ENCODE data around the gene P4HA2. TPM values are rescaled to one million over a fixed set of nuclear protein-coding genes. Genes with fewer than 3 reads are reported as not detected.

P4HA2 gene
- total RNA-seq, 4 donors from 2014 or later = 21.5 to 81.4 (median 51.2) TPM

DNA sequence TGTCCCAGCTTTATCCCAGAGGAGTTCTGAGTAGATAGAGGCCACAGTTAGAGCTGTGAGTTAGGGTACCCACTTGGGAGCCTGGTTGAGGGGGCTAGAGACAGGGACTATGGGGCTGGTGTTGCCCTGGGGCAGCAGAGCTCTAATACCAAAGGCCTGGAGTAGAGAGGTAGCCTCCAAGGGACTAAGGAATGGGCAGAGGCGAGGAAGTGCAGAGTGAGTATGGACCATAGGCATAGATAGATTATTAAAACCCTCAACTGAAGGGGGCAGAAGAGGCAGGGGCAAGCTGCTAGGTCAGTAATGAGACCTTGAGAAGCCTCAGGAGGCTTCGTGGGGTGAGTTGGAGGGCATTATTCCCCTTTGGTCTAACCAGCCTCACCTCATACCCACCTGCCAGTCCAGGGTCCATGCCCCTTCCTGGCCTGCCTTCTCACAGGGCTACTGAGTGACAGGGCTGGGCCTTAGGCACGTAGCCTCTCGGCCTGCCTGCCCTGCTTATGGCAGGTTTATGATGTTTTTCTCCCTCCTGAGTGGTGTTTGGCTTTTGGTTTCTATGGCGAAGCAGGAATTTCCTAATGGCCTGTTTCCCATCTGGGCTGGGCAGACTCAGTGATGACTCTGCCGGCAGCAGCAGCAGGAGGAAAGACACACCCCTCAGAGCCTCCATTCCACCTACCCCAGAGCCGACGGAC lies 37.8 kb upstream of the P4HA2 start:
- H3K4me1 ChIP-seq = peaks cover 0 to 57% (median 5%) of the 10 kb centered on the region in 4 donors
- H3K27me3 ChIP-seq = no peaks in the 10 kb centered on the region

DNA sequence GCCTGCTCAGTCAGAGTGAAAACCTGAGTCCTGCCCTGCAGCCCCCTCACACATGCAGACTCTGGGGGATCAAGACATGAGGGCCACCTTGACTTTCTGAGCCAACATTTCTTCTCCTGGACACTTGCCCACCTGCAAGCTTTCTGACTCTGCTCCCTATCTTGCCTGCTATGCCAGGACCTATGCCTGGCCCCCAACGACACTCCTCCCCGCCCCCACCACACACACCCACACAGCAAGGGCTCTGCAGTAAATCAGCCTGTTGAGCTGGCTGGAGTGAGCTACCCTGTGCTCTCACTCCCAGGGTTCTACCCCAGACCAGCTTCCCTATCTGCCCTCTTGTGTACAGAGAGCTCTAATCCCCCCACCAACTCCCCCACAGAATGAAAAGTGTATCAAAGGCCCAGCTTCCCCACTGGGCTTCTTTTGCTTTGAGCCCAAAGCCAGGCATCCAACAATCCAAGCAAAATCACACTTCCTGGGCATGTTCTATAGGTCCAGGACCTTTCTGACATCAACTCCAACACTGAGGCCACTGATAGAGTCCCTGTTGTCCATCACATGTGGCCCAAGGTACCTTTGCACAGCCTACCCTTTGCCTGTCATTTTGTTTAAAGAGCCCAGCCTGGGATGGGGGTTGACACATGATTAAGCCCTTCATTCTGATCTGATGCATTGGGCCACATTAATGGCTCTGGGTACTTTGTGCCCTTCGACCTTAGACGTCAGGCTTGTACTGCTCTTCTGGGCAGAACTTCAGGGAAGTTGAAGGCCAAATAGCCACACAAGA lies 37.1 kb upstream of the P4HA2 start:
- no peaks in the 10 kb centered on the region for H3K9me3 ChIP-seq
- no peak overlapping the region for H3K4me3 ChIP-seq
- H3K27ac ChIP-seq = peak overlapping the region; percentile 34 to 90 (median 80)
- peak in 2 of 3 donors; percentile 8 to 26 for DNase-seq
- H3K36me3 ChIP-seq = peaks cover 0 to 4% (median 0%) of the 10 kb centered on the region in 3 donors
- no peak for TF ChIP-seq CTCF (IDR thresholded peaks at IDR 0.05)
- TF ChIP-seq POLR2A (IDR thresholded peaks at IDR 0.05) = no peak
- H3K4me1 ChIP-seq = peaks cover 0 to 65% (median 5%) of the 10 kb centered on the region in 4 donors
- H3K27me3 ChIP-seq = no peaks in the 10 kb centered on the region

More for the DNA sequence above, 37.8 kb upstream of the P4HA2 start:
- no peaks in the 10 kb centered on the region for H3K9me3 ChIP-seq
- H3K27ac ChIP-seq = peak overlapping the region; percentile 34 to 90 (median 80)
- H3K4me3 ChIP-seq = no peak overlapping the region
- H3K36me3 ChIP-seq = peaks cover 0 to 4% (median 0%) of the 10 kb centered on the region in 3 donors
- TF ChIP-seq POLR2A (IDR thresholded peaks at IDR 0.05) (no peak), CTCF (IDR thresholded peaks at IDR 0.05) (no peak)
- peak in 2 of 3 donors; percentile 71 to 79 for DNase-seq

- H3K27ac ChIP-seq = peak overlapping the region; percentile 0 to 90 (median 60)
- no peak for TF ChIP-seq POLR2A (IDR thresholded peaks at IDR 0.05)
- no peak for TF ChIP-seq CTCF (IDR thresholded peaks at IDR 0.05)
- peak; percentile 17 to 50 (median 50) for DNase-seq
- H3K36me3 ChIP-seq = peaks cover 0 to 4% (median 0%) of the 10 kb centered on the region in 3 donors
- peaks cover 0 to 73% (median 5%) of the 10 kb centered on the region in 4 donors for H3K4me1 ChIP-seq
- H3K27me3 ChIP-seq = no peaks in the 10 kb centered on the region
- H3K9me3 ChIP-seq = no peaks in the 10 kb centered on the region
- H3K4me3 ChIP-seq = no peak overlapping the region
Observed at GRCh38 chr5:132263548-132264261, 36.1 kb upstream of the P4HA2 start.

DNA sequence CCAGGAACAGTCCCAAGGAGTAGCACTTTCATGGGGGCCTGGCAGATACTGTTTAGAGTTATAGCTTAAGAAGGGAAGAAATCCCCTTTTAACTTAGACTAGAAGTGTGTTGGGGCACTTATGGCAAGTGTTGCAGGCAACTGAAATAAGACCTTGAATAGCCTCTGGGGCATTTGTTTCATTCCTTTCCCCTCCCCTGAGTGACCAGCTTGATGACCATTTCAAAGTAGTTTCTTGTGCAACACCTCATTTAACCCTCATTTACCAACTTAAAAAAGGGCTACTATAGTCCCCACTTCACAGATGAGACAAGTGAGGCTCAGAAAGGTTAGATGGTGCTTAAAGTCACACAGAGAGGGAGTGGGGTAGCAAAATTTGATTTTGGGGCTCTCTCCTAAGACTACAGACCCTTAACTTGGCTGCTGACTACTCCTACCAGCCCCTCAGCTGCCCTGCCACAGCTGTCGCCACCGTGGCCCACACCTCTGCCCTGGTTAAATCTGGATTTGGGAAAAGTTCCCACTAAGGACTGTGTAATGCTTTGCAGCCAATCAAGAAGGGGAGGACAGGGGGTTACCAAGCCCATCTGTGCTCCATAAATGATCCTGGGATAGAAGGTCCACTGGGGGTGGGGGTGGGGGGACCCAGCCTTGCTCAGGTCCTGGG lies 35.4 kb upstream of the P4HA2 start:
- Histone ChIP-seq H3K27me3 (no peaks in the 10 kb centered on the region), H3K36me3 (peaks cover 0 to 4% (median 0%) of the 10 kb centered on the region in 3 donors), H3K4me3 (no peak overlapping the region), H3K9me3 (no peaks in the 10 kb centered on the region), H3K4me1 (peaks cover 0 to 78% (median 5%) of the 10 kb centered on the region in 4 donors), H3K27ac (peak overlapping the region in 2 of 4 donors; percentile 31 to 97)
- TF ChIP-seq POLR2A (IDR thresholded peaks at IDR 0.05) (no peak), CTCF (IDR thresholded peaks at IDR 0.05) (no peak)
- no peak for DNase-seq

Measured in Peyer's patch (tissue), 4 donors.